ENCODE measurements around the gene MBD3L2. TPM values are rescaled to one million over a fixed set of nuclear protein-coding genes. Genes with fewer than 3 reads are reported as not detected.
"Not testable (repeated sequence)": the region's sequence is repeated elsewhere in the genome, so short reads cannot be mapped to it uniquely, and the experiment has no call there.

Gene MBD3L2
- total RNA-seq, 6 experiments from 2014 or later: not detected

- not testable (repeated sequence) for H3K4me3 Mint-ChIP-seq; DNase-seq; H3K9me3 Mint-ChIP-seq; H3K27ac Mint-ChIP-seq; H3K27me3 Mint-ChIP-seq (ENCODE audit: insufficient read depth); H3K36me3 Mint-ChIP-seq (ENCODE audit: low read depth)
- peaks cover 20% of the 10 kb centered on the region for H3K4me1 Mint-ChIP-seq (ENCODE audit: low read depth)
- peak; percentile 51 for TF ChIP-seq CTCF (IDR thresholded peaks at IDR 0.05)
These were observed 18.0 kb downstream of the MBD3L2 start for GRCh38 chr19:7067122-7067521.

- Mint-ChIP-seq H3K27me3 (ENCODE audit: insufficient read depth) (peaks cover 4% of the 10 kb centered on the region), H3K9me3 (peaks cover 6% of the 10 kb centered on the region), H3K36me3 (ENCODE audit: low read depth) (peaks cover 6% of the 10 kb centered on the region), H3K4me1 (ENCODE audit: low read depth) (peaks cover 20% of the 10 kb centered on the region), H3K27ac (peak overlapping the region; percentile 13; the same call in 1 of the 2 replicates), H3K4me3 (no peak overlapping the region; the same call in 1 of the 2 replicates)
- DNase-seq: peak; percentile 36
- no peak for TF ChIP-seq CTCF (IDR thresholded peaks at IDR 0.05)
These were observed 18.6 kb downstream of the MBD3L2 start for GRCh38 chr19:7067716-7068115.

DNA sequence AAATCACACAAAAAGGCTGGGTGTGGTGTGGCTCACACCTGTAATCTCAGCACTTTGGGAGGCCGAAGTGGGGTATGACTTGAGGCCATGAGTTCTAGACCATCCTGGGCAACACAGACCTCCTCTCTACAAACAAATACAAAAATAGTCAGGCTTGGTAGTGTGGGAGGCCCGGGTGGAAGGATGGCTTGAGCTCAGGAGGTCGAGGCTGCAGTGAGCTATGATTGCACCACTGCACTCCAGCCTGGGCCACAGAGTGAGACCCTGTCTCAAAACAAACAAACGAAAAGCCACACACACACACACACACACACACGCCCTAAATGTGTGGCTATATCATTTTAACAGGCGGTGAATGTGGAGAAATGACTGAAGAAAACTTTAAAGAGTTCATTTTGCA is 19.5 kb downstream of the MBD3L2 start:
- H3K4me1 Mint-ChIP-seq (ENCODE audit: low read depth): peaks cover 20% of the 10 kb centered on the region
- no peak for TF ChIP-seq CTCF (IDR thresholded peaks at IDR 0.05)
- peaks cover 11% of the 10 kb centered on the region for H3K36me3 Mint-ChIP-seq (ENCODE audit: low read depth)
- H3K9me3 Mint-ChIP-seq: peaks cover 6% of the 10 kb centered on the region
- no peak for DNase-seq
- peaks cover 4% of the 10 kb centered on the region for H3K27me3 Mint-ChIP-seq (ENCODE audit: insufficient read depth)
- peak overlapping the region; percentile 92 for H3K27ac Mint-ChIP-seq
- peak overlapping the region; percentile 96 for H3K4me3 Mint-ChIP-seq

- peak within 1 kb of the TSS; percentile 92 for H3K27ac Mint-ChIP-seq
- H3K4me1 Mint-ChIP-seq (ENCODE audit: low read depth): peaks cover 20% of the 10 kb centered on the region
- H3K9me3 Mint-ChIP-seq: peaks cover 9% of the 10 kb centered on the region
- peak within 1 kb of the TSS; percentile 96 for H3K4me3 Mint-ChIP-seq
- H3K36me3 Mint-ChIP-seq (ENCODE audit: low read depth): peaks cover 17% of the 10 kb centered on the region
- DNase-seq: peak; percentile 96
- peaks cover 4% of the 10 kb centered on the region for H3K27me3 Mint-ChIP-seq (ENCODE audit: insufficient read depth)
- TF ChIP-seq CTCF (IDR thresholded peaks at IDR 0.05): no peak
These were observed 20.2 kb downstream of the MBD3L2 start, which contains the start of gene ZNF557 for GRCh38 chr19:7069042-7069903. Gene ZNF557, plus strand, starts transcription at chr19:7069703. Its CDS starts 5,372 bp downstream, at chr19:7075075.

GRCh38 chr19:7069904-7070226 is 20.7 kb downstream of the MBD3L2 start:
- peak; percentile 4 for DNase-seq
- Mint-ChIP-seq H3K36me3 (ENCODE audit: low read depth) (peaks cover 22% of the 10 kb centered on the region), H3K4me3 (peak overlapping the region; percentile 96), H3K27ac (peak overlapping the region; percentile 92), H3K27me3 (ENCODE audit: insufficient read depth) (peaks cover 4% of the 10 kb centered on the region), H3K4me1 (ENCODE audit: low read depth) (peaks cover 20% of the 10 kb centered on the region), H3K9me3 (peaks cover 12% of the 10 kb centered on the region)
- no peak for TF ChIP-seq CTCF (IDR thresholded peaks at IDR 0.05)
